ENCODE results near the gene POLN. TPM values are rescaled to one million over a fixed set of nuclear protein-coding genes. Genes with fewer than 3 reads are reported as not detected.
"Not testable (repeated sequence)": the region's sequence is repeated elsewhere in the genome, so short reads cannot be mapped to it uniquely, and the experiment has no call there.

Gene POLN
- total and polyA plus RNA-seq, 8 donors: 2.7 to 5.7 (median 3.9) TPM

- no peaks in the 10 kb centered on the region for H3K27me3 ChIP-seq
- no peak for TF ChIP-seq CTCF (IDR thresholded peaks at IDR 0.05)
- H3K27ac ChIP-seq: no peak overlapping the region
- DNase-seq: no peak
- no peaks in the 10 kb centered on the region for H3K9me3 ChIP-seq
- intact Hi-C loops (cut with DNase I): no loop called here
- H3K4me1 ChIP-seq: peaks cover 0 to 5% of the 10 kb centered on the region in 2 donors
- H3K36me3 ChIP-seq: peaks cover 0 to 15% of the 10 kb centered on the region in 2 donors
- H3K4me3 ChIP-seq: no peak overlapping the region
- no peak for ATAC-seq
Observed at GRCh38 chr4:2218436-2218835, 23.5 kb downstream of the POLN start.

- no peak for ATAC-seq
- Histone ChIP-seq H3K27me3 (no peaks in the 10 kb centered on the region), H3K4me3 (no peak overlapping the region), H3K36me3 (peaks cover 0 to 8% of the 10 kb centered on the region in 2 donors), H3K27ac (no peak overlapping the region), H3K4me1 (peaks cover 0 to 5% of the 10 kb centered on the region in 2 donors), H3K9me3 (no peaks in the 10 kb centered on the region)
- intact Hi-C loops (cut with DNase I): no loop called here
- TF ChIP-seq CTCF (IDR thresholded peaks at IDR 0.05): no peak
- DNase-seq: no peak
Observed at GRCh38 chr4:2217726-2218125, 24.2 kb downstream of the POLN start.

GRCh38 chr4:2212831-2213230 is 29.1 kb downstream of the POLN start:
- intact Hi-C loops (cut with DNase I): no loop called here
- TF ChIP-seq CTCF (IDR thresholded peaks at IDR 0.05): no peak
- Histone ChIP-seq H3K27ac (no peak overlapping the region), H3K9me3 (no peaks in the 10 kb centered on the region), H3K27me3 (no peaks in the 10 kb centered on the region), H3K36me3 (peaks cover 0 to 1% of the 10 kb centered on the region in 2 donors), H3K4me3 (no peak overlapping the region), H3K4me1 (no peaks in the 10 kb centered on the region)
- DNase-seq (no peak), ATAC-seq (no peak)

GRCh38 chr4:2202789-2203188 is 39.1 kb downstream of the POLN start:
- DNase-seq; intact Hi-C loops (cut with DNase I); H3K4me3 ChIP-seq; ATAC-seq; H3K27me3 ChIP-seq; H3K9me3 ChIP-seq; H3K27ac ChIP-seq; H3K36me3 ChIP-seq; H3K4me1 ChIP-seq: not testable (repeated sequence)

- H3K4me1 ChIP-seq: no peaks in the 10 kb centered on the region
- H3K27me3 ChIP-seq: no peaks in the 10 kb centered on the region
- H3K27ac ChIP-seq: no peak overlapping the region
- intact Hi-C loops (cut with DNase I): no loop called here
- DNase-seq (no peak), ATAC-seq (no peak)
- peaks cover 0 to 6% of the 10 kb centered on the region in 2 donors for H3K36me3 ChIP-seq
- TF ChIP-seq CTCF (IDR thresholded peaks at IDR 0.05): no peak
- no peaks in the 10 kb centered on the region for H3K9me3 ChIP-seq
- no peak overlapping the region for H3K4me3 ChIP-seq
Observed at GRCh38 chr4:2194496-2194895, 47.4 kb downstream of the POLN start.

- no peak overlapping the region for H3K27ac ChIP-seq
- no peaks in the 10 kb centered on the region for H3K27me3 ChIP-seq
- intact Hi-C loops (cut with DNase I): no loop called here
- no peaks in the 10 kb centered on the region for H3K4me1 ChIP-seq
- H3K9me3 ChIP-seq: no peaks in the 10 kb centered on the region
- H3K36me3 ChIP-seq: peaks cover 0 to 6% of the 10 kb centered on the region in 2 donors
- DNase-seq (no peak), ATAC-seq (no peak)
- TF ChIP-seq CTCF (IDR thresholded peaks at IDR 0.05): no peak
- H3K4me3 ChIP-seq: no peak overlapping the region
Observed at GRCh38 chr4:2193326-2193725, 48.6 kb downstream of the POLN start.

All from left lung (tissue), 10 donors.